ENCODE measurements around the gene FIGLA. TPM values are rescaled to one million over a fixed set of nuclear protein-coding genes. Genes with fewer than 3 reads are reported as not detected.
"Not testable (repeated sequence)": the region's sequence is repeated elsewhere in the genome, so short reads cannot be mapped to it uniquely, and the experiment has no call there.

FIGLA gene
- total RNA-seq, 8 experiments from 2014 or later = not detected

DNA sequence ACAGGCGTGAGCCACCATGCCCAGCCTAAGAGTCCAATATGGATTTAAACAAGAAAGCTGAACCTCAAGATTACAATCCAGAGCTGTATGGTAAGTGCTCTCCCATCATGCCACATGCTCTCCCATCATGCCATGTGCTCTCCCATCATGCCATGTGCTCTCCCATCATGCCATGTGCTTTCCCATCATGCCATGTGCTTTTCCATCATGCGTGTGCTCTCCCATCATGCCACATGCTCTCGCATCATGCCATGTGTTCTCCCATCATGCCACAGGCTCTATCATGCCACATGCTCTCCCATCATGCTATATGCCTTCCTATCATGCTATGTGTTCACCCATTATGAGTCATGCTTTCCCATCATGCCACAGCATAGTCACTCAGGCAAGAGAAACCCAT lies 43.2 kb downstream of the FIGLA start:
- in situ Hi-C loops (cut with MboI; ENCODE audit: low pct_unique_long_range_greater_than_20kb in 2 of 9, low sequenced_read_pairs in 9 of 9, unreplicated experiment in 9 of 9) = no loop called here
- WGBS, 10 experiments = 94 to 100% (median 100%) methylated on average over 1 to 2 of the region's 3 CpGs; no CpG with 5 or more reads in 5 of the 10 experiments
- Histone ChIP-seq H3K4me3 (no peak overlapping the region), H3K4me1 (replicated peaks in 1 of 2) (peaks cover 27 to 39% of the 10 kb centered on the region in 2 donors), H3K27ac (no peak overlapping the region)
- peak in 1 of 8 experiments; percentile 48 for ATAC-seq (replicated peaks in 6 of 8)

DNA sequence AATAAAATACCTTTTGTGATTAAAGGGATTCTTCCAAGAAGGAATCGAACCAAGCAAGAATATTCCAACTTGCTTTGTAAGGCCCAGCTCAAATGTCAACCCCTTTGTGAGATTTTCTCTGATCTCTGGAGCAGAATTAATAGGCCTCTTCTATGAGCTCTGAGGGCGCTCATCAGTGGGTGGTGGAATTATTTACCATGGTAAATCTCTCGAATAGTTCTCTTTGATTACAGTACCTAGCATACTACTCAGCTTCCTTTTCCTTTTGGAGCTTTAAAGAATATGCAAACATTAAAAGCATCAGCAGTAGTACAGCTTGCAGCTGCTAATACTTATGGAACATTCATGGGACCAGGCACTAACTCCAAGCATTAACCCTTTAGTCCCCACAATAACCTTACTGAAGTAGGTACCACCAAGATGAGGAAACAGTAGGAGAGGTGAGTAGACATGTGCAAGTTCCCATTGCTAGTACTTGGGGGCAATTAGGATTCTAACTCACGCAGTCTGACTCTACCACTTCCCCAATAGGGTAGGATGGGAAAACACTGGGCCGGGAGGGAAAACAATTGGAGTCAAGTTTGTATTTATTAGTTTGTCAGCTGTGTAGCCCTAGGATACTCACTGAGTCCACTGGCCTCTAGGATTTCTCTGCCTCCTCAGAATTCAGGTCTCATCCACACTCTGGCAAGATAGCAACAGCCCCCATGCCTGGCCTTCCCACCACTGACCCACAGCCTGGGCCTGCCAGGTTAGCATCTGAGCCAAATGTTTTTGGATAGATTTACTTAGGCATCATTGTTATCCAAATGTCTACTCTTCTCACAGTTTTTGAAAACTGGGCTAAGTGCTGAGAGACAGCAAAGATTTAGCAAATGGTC lies 44.1 kb downstream of the FIGLA start:
- WGBS, 10 experiments = 0 to 37% (median 8%) methylated on average over 1 to 4 of the region's 5 CpGs; no CpG with 5 or more reads in 1 of the 10 experiments
- in situ Hi-C loops (cut with MboI; ENCODE audit: low pct_unique_long_range_greater_than_20kb in 2 of 9, low sequenced_read_pairs in 9 of 9, unreplicated experiment in 9 of 9) = no loop called here
- peak in 6 of 8 experiments; percentile 50 to 75 (median 65) for ATAC-seq (replicated peaks in 6 of 8)
- Histone ChIP-seq H3K4me1 (replicated peaks in 1 of 2) (peaks cover 32% of the 10 kb centered on the region in 2 donors), H3K4me3 (no peak overlapping the region), H3K27ac (no peak overlapping the region)

GRCh38 chr2:70745276-70745825 lies 45.1 kb downstream of the FIGLA start:
- H3K27ac ChIP-seq = peak overlapping the region in 1 of 2 donors; percentile 5
- H3K4me3 ChIP-seq = no peak overlapping the region
- WGBS, 10 experiments = 0 to 39% (median 10%) methylated on average over 1 to 2 of the region's 3 CpGs; no CpG with 5 or more reads in 7 of the 10 experiments
- in situ Hi-C loops (cut with MboI; ENCODE audit: low pct_unique_long_range_greater_than_20kb in 2 of 9, low sequenced_read_pairs in 9 of 9, unreplicated experiment in 9 of 9) = no loop called here
- peak in 4 of 8 experiments; percentile 30 to 45 (median 40) for ATAC-seq (replicated peaks in 6 of 8)
- peaks cover 37 to 38% of the 10 kb centered on the region in 2 donors for H3K4me1 ChIP-seq (replicated peaks in 1 of 2)

- 0 to 83% (median 5%) methylated on average over 1 to 3 of the region's 3 CpGs; no CpG with 5 or more reads in 3 of the 10 experiments for WGBS, 10 experiments
- H3K4me1 ChIP-seq (replicated peaks in 1 of 2) = peaks cover 37 to 38% of the 10 kb centered on the region in 2 donors
- in situ Hi-C loops (cut with MboI; ENCODE audit: low pct_unique_long_range_greater_than_20kb in 2 of 9, low sequenced_read_pairs in 9 of 9, unreplicated experiment in 9 of 9) = no loop called here
- no peak overlapping the region for H3K27ac ChIP-seq
- H3K4me3 ChIP-seq = no peak overlapping the region
- ATAC-seq (replicated peaks in 6 of 8) = peak in 4 of 8 experiments; percentile 40 to 55 (median 44)
Observed at GRCh38 chr2:70744397-70744796, 46.0 kb downstream of the FIGLA start.

- Histone ChIP-seq H3K4me1 (replicated peaks in 1 of 2) (peaks cover 37 to 38% of the 10 kb centered on the region in 2 donors), H3K27ac (no peak overlapping the region), H3K4me3 (no peak overlapping the region)
- in situ Hi-C loops (cut with MboI; ENCODE audit: low pct_unique_long_range_greater_than_20kb in 2 of 9, low sequenced_read_pairs in 9 of 9, unreplicated experiment in 9 of 9) = no loop called here
- no peak for ATAC-seq (replicated peaks in 6 of 8)
Observed at GRCh38 chr2:70743677-70744076, 46.8 kb downstream of the FIGLA start.

DNA sequence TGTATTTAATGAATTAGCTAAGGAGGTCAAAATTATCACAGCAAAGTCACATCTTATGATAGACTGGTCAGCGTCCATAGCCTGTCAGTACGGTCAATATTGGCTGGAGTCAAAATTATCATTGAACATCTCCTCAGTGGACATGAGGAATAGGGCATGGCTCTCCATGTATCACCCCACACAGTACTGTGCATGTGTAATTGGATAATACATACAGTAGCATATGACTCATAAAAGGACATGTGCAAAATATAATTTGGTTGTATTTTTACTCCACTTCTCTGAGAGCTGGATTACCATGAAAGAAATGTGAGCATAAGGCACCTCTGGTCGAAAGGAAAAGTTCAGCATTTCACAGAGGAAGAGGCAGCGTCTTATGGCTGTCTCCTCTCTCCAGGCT lies 47.4 kb downstream of the FIGLA start:
- Histone ChIP-seq H3K4me1 (replicated peaks in 1 of 2) (peaks cover 37 to 38% of the 10 kb centered on the region in 2 donors), H3K4me3 (no peak overlapping the region), H3K27ac (no peak overlapping the region)
- peak in 3 of 8 experiments; percentile 23 to 74 (median 69) for ATAC-seq (replicated peaks in 6 of 8)
- in situ Hi-C loops (cut with MboI; ENCODE audit: low pct_unique_long_range_greater_than_20kb in 2 of 9, low sequenced_read_pairs in 9 of 9, unreplicated experiment in 9 of 9) = no loop called here
- WGBS, 10 experiments = 79 to 94% (median 86%) methylated on average over 2 to 4 of the region's 4 CpGs; no CpG with 5 or more reads in 3 of the 10 experiments

DNA sequence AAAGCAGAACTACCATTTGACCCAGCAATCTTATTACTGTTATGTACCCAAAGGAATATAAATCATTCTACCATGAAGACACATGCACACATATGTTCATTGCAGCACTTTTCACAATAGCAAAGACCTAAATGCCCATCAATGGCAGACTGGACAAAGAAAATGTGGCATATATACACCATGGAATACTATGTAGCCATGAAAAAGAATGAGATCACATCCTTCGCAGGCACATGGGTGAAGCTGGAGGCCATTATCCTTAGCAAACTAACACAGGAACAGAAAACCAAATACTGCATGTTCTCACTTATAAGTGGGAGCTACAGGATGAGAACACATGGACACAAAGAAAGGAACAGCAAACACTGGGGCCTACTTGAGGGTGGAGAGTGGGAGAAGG lies 51.0 kb downstream of the FIGLA start:
- ATAC-seq (replicated peaks in 6 of 8); in situ Hi-C loops (cut with MboI; ENCODE audit: low pct_unique_long_range_greater_than_20kb in 2 of 9, low sequenced_read_pairs in 9 of 9, unreplicated experiment in 9 of 9); H3K27ac ChIP-seq; H3K4me3 ChIP-seq: not testable (repeated sequence)
- WGBS, 10 experiments = 60 to 100% (median 83%) methylated on average over 1 of the region's 1 CpG; no CpG with 5 or more reads in 5 of the 10 experiments
- H3K4me1 ChIP-seq (replicated peaks in 1 of 2) = peaks cover 26% of the 10 kb centered on the region in 2 donors

- in situ Hi-C loops (cut with MboI; ENCODE audit: low pct_unique_long_range_greater_than_20kb in 2 of 9, low sequenced_read_pairs in 9 of 9, unreplicated experiment in 9 of 9) = no loop called here
- 0 to 89% (median 50%) methylated on average over 1 to 2 of the region's 2 CpGs; no CpG with 5 or more reads in 2 of the 10 experiments for WGBS, 10 experiments
Observed at GRCh38 chr2:70738159-70738558, 52.3 kb downstream of the FIGLA start.

DNA sequence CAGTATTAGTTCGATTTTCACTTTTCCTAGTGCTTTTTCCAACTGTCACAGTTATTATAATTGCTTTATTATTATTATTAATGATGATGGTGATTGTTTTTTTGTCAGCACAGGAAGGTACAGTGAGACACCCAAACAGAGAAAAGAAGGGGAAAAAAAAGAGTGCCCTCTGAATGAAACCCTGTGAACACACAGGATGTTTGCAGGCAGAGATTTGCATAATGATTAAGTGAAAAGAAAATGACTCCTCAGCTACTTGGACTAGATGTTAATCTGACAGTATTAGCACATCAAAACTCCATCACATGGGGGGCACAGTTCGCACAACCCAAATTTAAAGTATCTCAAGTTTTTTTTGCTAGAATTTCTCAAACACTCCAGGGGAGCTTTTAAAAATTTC lies 55.4 kb downstream of the FIGLA start:
- H3K4me1 ChIP-seq (replicated peaks in 1 of 2) = peaks cover 44 to 47% of the 10 kb centered on the region in 2 donors
- in situ Hi-C loops (cut with MboI; ENCODE audit: low pct_unique_long_range_greater_than_20kb in 2 of 9, low sequenced_read_pairs in 9 of 9, unreplicated experiment in 9 of 9) = no loop called here
- WGBS, 10 experiments = 13 to 100% (median 23%) methylated on average over 1 to 2 of the region's 2 CpGs; no CpG with 5 or more reads in 1 of the 10 experiments
- ATAC-seq (replicated peaks in 6 of 8) = peak in 3 of 8 experiments; percentile 65 to 75 (median 69)
- H3K27ac ChIP-seq = no peak overlapping the region
- H3K4me3 ChIP-seq = no peak overlapping the region

More at GRCh38 chr2:70738159-70738558, 52.3 kb downstream of the FIGLA start:
- H3K27ac ChIP-seq = no peak overlapping the region
- ATAC-seq (replicated peaks in 6 of 8) = peak in 2 of 8 experiments; percentile 13 to 17
- peaks cover 31 to 35% of the 10 kb centered on the region in 2 donors for H3K4me1 ChIP-seq (replicated peaks in 1 of 2)
- no peak overlapping the region for H3K4me3 ChIP-seq

- in situ Hi-C loops (cut with MboI; ENCODE audit: low pct_unique_long_range_greater_than_20kb in 2 of 9, low sequenced_read_pairs in 9 of 9, unreplicated experiment in 9 of 9) = no loop called here
- peak in 5 of 8 experiments; percentile 75 to 83 (median 82) for ATAC-seq (replicated peaks in 6 of 8)
- Histone ChIP-seq H3K4me1 (replicated peaks in 1 of 2) (peaks cover 48 to 50% of the 10 kb centered on the region in 2 donors), H3K4me3 (no peak overlapping the region), H3K27ac (peak overlapping the region in 1 of 2 donors; percentile 15)
- WGBS, 10 experiments = 0 to 90% (median 24%) methylated on average over 1 to 6 of the region's 7 CpGs; no CpG with 5 or more reads in 2 of the 10 experiments
Observed at GRCh38 chr2:70733646-70734180, 56.7 kb downstream of the FIGLA start.

GRCh38 chr2:70732766-70733645 lies 57.4 kb downstream of the FIGLA start:
- WGBS, 10 experiments = 0 to 100% (median 27%) methylated on average over 1 to 6 of the region's 6 CpGs; no CpG with 5 or more reads in 2 of the 10 experiments
- in situ Hi-C loops (cut with MboI; ENCODE audit: low pct_unique_long_range_greater_than_20kb in 2 of 9, low sequenced_read_pairs in 9 of 9, unreplicated experiment in 9 of 9) = no loop called here
- peak overlapping the region in 1 of 2 donors; percentile 15 for H3K27ac ChIP-seq
- peaks cover 53 to 54% of the 10 kb centered on the region in 2 donors for H3K4me1 ChIP-seq (replicated peaks in 1 of 2)
- peak; percentile 14 to 76 (median 48) for ATAC-seq (replicated peaks in 6 of 8)
- H3K4me3 ChIP-seq = no peak overlapping the region

GRCh38 chr2:70730730-70731129 lies 59.7 kb downstream of the FIGLA start:
- 43 to 100% (median 92%) methylated on average over 1 to 2 of the region's 2 CpGs; no CpG with 5 or more reads in 1 of the 10 experiments for WGBS, 10 experiments
- in situ Hi-C loops (cut with MboI; ENCODE audit: low pct_unique_long_range_greater_than_20kb in 2 of 9, low sequenced_read_pairs in 9 of 9, unreplicated experiment in 9 of 9) = no loop called here
- peak in 1 of 8 experiments; percentile 32 for ATAC-seq (replicated peaks in 6 of 8)
- Histone ChIP-seq H3K4me1 (replicated peaks in 1 of 2) (peaks cover 64 to 67% of the 10 kb centered on the region in 2 donors), H3K27ac (no peak overlapping the region), H3K4me3 (no peak overlapping the region)
